Measurements from ENCODE around the gene DNAH7.

- TF ChIP-seq CTCF (IDR thresholded peaks at IDR 0.05) (no peak), POLR2AphosphoS5 (IDR thresholded peaks at IDR 0.05) (no peak)
Measured at GRCh38 chr2:196117214-196117705, 48.6 kb upstream of the DNAH7 start.
